Lower leg skin (tissue), 3 donors: Measurements from ENCODE around the gene CCS.

ENCODE experiments used
- POLR2A ChIP-seq, 2 donors: fragments of 450-650 bp; IDR thresholded peaks; one replicate each; pipeline ENCODE4 v1.6.1; 2016 to 2017; ENCODE audit warnings: antibody characterized with exemption in 2 of 2, mild to moderate bottlenecking in 1 of 2, moderate library complexity in 1 of 2
- TF ChIP-seq, protein P1 (sequence below), 3 donors: fragments of 450-650 bp; IDR thresholded peaks; one replicate each; pipeline ENCODE4 v1.5.1; 2016; ENCODE audit warnings: antibody characterized with exemption in 3 of 3, mild to moderate bottlenecking in 3 of 3, moderate library complexity in 2 of 3

DNA sequence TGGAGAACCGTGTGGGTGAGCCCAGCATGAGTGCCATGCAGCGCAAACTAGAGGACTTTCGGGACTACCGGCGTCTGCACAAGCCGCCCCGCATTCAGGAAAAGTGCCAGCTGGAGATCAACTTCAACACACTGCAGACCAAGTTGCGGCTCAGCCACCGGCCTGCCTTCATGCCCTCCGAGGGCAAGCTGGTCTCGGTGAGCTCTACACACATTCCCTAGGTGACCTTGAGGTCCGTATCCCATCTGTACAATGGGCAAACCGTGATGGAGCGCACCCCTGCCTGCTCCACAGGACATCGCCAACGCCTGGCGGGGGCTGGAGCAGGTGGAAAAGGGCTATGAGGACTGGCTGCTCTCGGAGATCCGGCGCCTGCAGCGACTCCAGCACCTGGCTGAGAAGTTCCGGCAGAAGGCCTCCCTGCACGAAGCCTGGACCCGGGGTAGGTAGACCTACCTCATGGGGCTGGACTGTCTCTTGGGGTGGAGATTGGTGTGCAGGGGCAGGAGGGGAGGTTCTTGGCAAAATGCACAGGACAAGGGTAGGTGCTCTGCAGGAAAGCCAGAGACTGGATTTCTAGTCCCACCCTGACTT is 35.2 kb upstream of the CCS start:
- TF ChIP-seq, protein P1, sequence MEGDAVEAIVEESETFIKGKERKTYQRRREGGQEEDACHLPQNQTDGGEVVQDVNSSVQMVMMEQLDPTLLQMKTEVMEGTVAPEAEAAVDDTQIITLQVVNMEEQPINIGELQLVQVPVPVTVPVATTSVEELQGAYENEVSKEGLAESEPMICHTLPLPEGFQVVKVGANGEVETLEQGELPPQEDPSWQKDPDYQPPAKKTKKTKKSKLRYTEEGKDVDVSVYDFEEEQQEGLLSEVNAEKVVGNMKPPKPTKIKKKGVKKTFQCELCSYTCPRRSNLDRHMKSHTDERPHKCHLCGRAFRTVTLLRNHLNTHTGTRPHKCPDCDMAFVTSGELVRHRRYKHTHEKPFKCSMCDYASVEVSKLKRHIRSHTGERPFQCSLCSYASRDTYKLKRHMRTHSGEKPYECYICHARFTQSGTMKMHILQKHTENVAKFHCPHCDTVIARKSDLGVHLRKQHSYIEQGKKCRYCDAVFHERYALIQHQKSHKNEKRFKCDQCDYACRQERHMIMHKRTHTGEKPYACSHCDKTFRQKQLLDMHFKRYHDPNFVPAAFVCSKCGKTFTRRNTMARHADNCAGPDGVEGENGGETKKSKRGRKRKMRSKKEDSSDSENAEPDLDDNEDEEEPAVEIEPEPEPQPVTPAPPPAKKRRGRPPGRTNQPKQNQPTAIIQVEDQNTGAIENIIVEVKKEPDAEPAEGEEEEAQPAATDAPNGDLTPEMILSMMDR (IDR thresholded peaks at IDR 0.05) = no peak
- no peak for TF ChIP-seq POLR2A (IDR thresholded peaks at IDR 0.05)
